ENCODE results near the gene NANP. TPM values are rescaled to one million over a fixed set of nuclear protein-coding genes. Genes with fewer than 3 reads are reported as not detected.
A peak's percentile ranks its signal among the peaks of the same experiment; 100 is the strongest.
"Not testable (repeated sequence)": the region's sequence is repeated elsewhere in the genome, so short reads cannot be mapped to it uniquely, and the experiment has no call there.

Gene NANP
- total RNA-seq, 1 experiment from 2014 or later, result 7.5 TPM

DNA sequence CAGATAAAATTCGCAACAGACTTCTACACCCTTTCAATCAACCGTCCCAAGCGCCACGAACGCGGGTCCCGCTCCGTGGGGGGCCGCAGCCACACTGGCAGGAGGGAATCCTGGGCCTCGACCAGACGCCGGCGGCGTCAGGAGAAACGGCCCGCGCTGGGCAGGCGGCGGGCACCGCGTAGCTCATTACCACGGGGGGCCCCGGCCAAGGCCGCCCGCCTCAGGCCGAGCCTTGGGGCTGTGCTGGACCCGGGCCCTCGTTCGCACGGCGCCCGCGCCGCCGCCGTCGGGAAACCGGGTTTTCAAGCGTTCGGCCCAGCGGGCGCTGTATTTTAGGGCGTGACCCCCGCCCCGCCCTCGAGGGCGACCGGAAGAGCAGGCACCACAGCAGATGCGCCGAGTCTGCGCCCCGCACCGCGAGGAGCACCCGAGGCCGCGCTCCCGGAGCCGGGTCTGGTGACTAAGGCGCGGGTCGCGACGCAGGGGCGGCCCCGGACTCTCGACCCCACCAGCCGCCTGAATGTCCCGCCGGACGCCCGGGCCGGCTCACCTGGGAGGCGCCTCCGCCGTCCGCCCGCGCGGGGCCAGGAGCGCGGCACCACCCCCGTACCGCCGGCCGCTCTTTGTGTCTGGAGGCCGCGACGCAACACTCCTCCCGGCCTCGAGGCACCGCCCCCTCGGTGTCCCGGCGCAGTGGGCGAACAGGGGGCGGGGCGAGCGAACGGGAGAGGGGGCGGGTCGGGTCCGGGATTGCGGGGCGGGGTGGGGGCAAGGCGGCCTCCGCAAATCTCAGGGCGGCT lies 38.7 kb downstream of the NANP start, which contains the start of gene NINL:
TSS of gene NINL (minus strand) at position 627 of the 800 bp plus-strand sequence. CDS start 58,944 bp downstream, outside the sequence.
- Histone ChIP-seq H3K4me1 (replicated peaks; ENCODE audit: insufficient read depth) (peaks cover 11% of the 10 kb centered on the region; the same call in 1 of the 2 replicates), H3K27ac (no peak within 1 kb of the TSS), H3F3A (ENCODE audit: insufficient read depth, low read depth) (peaks cover 6% of the 10 kb centered on the region; the same call in 1 of the 2 replicates), H4K20me1 (ENCODE audit: insufficient read depth) (no peaks in the 10 kb centered on the region), H3K27me3 (ENCODE audit: insufficient read depth, low read depth) (no peaks in the 10 kb centered on the region), H3K36me3 (ENCODE audit: low read depth) (no peaks in the 10 kb centered on the region), H2AFZ (peak within 1 kb of the TSS; percentile 94), H3K79me2 (ENCODE audit: low read depth) (peaks cover 38% of the 10 kb centered on the region), H3K4me3 (peak within 1 kb of the TSS; percentile 94), H3K9me2 (ENCODE audit: insufficient read depth) (no peaks in the 10 kb centered on the region), H3K4me2 (peak within 1 kb of the TSS; percentile 75), H3K9me3 (ENCODE audit: insufficient read depth, low read depth) (no peaks in the 10 kb centered on the region)
- intact Hi-C loops (cut with micrococcal nuclease; ENCODE audit: unreplicated experiment), result loop anchor here (2.0 to 10.0 kb wide), 2 partner anchors 40 to 90 kb away; partner anchors contain the start of gene NANP
- CTCF ChIA-PET, result no interaction called here
- no TSS peak for BruUV-seq (replicated peaks)
- POLR2A ChIA-PET (ENCODE audit: unreplicated experiment), result interaction anchor here (0.5 to 0.6 kb wide), 2 partner anchors 25 to 338 kb away, joined by 5 to 6 read pairs; no protein-coding TSS in a partner anchor
- peak; percentile 51 to 80 for DNase-seq
- TF ChIP-seq EZH2 (IDR thresholded peaks at IDR 0.05; ENCODE audit: low read depth) (no peak), CTCF (conservative IDR thresholded peaks at IDR 0.05) (no peak)

- peaks cover 11% of the 10 kb centered on the region; the same call in 1 of the 2 replicates for H3K4me1 ChIP-seq (replicated peaks; ENCODE audit: insufficient read depth)
- H3K9me3 ChIP-seq (ENCODE audit: insufficient read depth, low read depth); H3K36me3 ChIP-seq (ENCODE audit: low read depth); DNase-seq; H4K20me1 ChIP-seq (ENCODE audit: insufficient read depth); H2AFZ ChIP-seq; H3K27ac ChIP-seq; H3F3A ChIP-seq (ENCODE audit: insufficient read depth, low read depth); H3K4me3 ChIP-seq; H3K27me3 ChIP-seq (ENCODE audit: insufficient read depth, low read depth); BruUV-seq (replicated peaks); H3K9me2 ChIP-seq (ENCODE audit: insufficient read depth): not testable (repeated sequence)
- H3K4me2 ChIP-seq, result peak overlapping the region; percentile 75
- intact Hi-C loops (cut with micrococcal nuclease; ENCODE audit: unreplicated experiment), result loop anchor here (2.0 to 10.0 kb wide), 2 partner anchors 41 to 89 kb away; partner anchors contain the start of gene NANP
- POLR2A ChIA-PET (ENCODE audit: unreplicated experiment), result interaction anchor here (0.6 kb wide), 1 partner anchor 29 kb away, joined by 26 read pairs; no protein-coding TSS in a partner anchor
- CTCF ChIA-PET, result interaction anchor here (0.6 kb wide), 1 partner anchor 157 kb away, joined by 3 read pairs; no protein-coding TSS in a partner anchor
- peaks cover 38% of the 10 kb centered on the region for H3K79me2 ChIP-seq (ENCODE audit: low read depth)
Observed at GRCh38 chr20:25583607-25584006, 40.2 kb downstream of the NANP start.

- ChIA-PET POLR2A (ENCODE audit: unreplicated experiment) (interaction anchor here (0.6 kb wide), 2 partner anchors 11 to 57 kb away, joined by 4 to 5 read pairs; no protein-coding TSS in a partner anchor), CTCF (no interaction called here)
- intact Hi-C loops (cut with micrococcal nuclease; ENCODE audit: unreplicated experiment), result loop anchor here (10.0 kb wide), 1 partner anchor 86 kb away; no protein-coding TSS in a partner anchor
- no peaks in the 10 kb centered on the region for H4K20me1 ChIP-seq (ENCODE audit: insufficient read depth)
- no peaks in the 10 kb centered on the region for H3K9me2 ChIP-seq (ENCODE audit: insufficient read depth)
- no peaks in the 10 kb centered on the region for H3K9me3 ChIP-seq (ENCODE audit: insufficient read depth, low read depth)
- H3K79me2 ChIP-seq (ENCODE audit: low read depth), result peaks cover 38% of the 10 kb centered on the region
- no peaks in the 10 kb centered on the region for H3K36me3 ChIP-seq (ENCODE audit: low read depth)
- peak in 1 of 2 experiments; percentile 51 for DNase-seq
- no peak overlapping the region for H2AFZ ChIP-seq
- no TSS peak for BruUV-seq (replicated peaks)
- no peak overlapping the region for H3K4me2 ChIP-seq
- H3F3A ChIP-seq (ENCODE audit: insufficient read depth, low read depth), result no peaks in the 10 kb centered on the region
- TF ChIP-seq CTCF (conservative IDR thresholded peaks at IDR 0.05) (no peak), EZH2 (IDR thresholded peaks at IDR 0.05; ENCODE audit: low read depth) (no peak)
- no peak overlapping the region for H3K4me3 ChIP-seq
- peaks cover 11% of the 10 kb centered on the region; the same call in 1 of the 2 replicates for H3K4me1 ChIP-seq (replicated peaks; ENCODE audit: insufficient read depth)
- no peak overlapping the region for H3K27ac ChIP-seq
- H3K27me3 ChIP-seq (ENCODE audit: insufficient read depth, low read depth), result no peaks in the 10 kb centered on the region
Observed at GRCh38 chr20:25580711-25581110, 43.1 kb downstream of the NANP start.

Measured in PC-9 (cell line).